HL-60/S4 (cell line): ENCODE measurements around the gene DDI2.
"Not testable (repeated sequence)": the region's sequence is repeated elsewhere in the genome, so short reads cannot be mapped to it uniquely, and the experiment has no call there.

Source experiments
- in situ Hi-C: fragments of 300-500 bp; cut with MboI; formaldehyde crosslinking; loops from 2 replicates; pipeline ENCODE4 v1.14.3; 2022; ENCODE audit warnings: low sequenced_read_pairs

The DDI2 gene

GRCh38 chr1:15676688-15677661 lies 59.7 kb downstream of the DDI2 start:
- in situ Hi-C loops = no loop called here

DNA sequence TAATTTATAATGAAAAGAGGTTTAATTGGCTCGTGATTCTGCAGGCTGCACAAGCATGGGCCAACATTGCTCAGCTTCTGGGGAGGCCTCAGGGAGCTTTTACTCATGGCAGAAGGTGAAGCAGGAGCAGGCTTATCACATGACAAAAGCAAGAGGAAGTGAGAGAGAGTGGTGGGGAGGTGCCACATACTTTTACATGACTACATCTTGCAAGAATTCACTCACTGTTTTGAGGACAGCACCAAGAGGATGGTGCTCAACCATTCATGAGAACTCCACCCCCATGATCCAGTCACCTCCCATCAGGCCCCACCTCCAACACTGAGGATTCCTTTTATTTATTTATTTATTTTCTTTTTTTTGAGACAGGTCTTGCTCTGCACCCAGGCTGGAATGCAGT lies 61.3 kb downstream of the DDI2 start:
- in situ Hi-C loops = no loop called here

GRCh38 chr1:15680131-15680530 lies 62.9 kb downstream of the DDI2 start:
- in situ Hi-C loops = no loop called here

DNA sequence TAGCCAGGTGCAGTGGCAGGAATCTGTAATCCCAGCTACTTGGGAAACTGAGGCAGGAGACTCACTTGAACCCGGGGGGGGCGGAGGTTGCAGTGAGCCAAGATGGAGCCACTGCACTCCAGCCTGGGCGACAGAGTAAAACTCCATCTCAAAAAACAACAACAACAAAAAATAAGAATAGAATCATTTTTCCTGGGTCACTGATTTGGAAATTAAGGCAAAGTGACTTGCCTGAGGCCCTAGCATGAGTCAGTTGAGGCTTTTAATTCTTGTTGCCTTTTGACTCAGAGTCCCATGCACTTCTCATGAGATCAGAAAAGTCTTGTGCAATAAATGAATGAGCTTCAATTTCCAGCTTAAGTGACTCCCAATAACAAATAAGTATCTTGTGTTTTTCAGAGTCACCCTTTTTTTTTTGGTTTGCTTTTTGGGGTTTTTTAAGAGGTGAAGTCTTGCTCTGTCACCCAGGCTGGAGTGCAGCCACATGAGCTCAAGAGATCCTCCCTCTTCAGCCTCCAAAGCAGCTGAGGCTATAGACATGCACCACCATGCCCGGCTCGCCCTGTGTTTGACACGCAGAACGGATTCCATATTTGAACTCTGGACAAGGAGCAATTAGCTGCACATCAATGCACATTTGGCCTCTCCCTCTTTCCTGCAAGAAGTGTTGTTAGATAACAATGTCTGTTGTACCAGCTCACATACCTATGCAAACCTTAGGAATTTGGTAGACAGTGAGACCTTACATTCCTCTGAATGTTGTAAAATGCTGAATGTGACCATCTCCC lies 63.5 kb downstream of the DDI2 start:
- in situ Hi-C loops = no loop called here

GRCh38 chr1:15681349-15682292 lies 64.4 kb downstream of the DDI2 start:
- in situ Hi-C loops = no loop called here

DNA sequence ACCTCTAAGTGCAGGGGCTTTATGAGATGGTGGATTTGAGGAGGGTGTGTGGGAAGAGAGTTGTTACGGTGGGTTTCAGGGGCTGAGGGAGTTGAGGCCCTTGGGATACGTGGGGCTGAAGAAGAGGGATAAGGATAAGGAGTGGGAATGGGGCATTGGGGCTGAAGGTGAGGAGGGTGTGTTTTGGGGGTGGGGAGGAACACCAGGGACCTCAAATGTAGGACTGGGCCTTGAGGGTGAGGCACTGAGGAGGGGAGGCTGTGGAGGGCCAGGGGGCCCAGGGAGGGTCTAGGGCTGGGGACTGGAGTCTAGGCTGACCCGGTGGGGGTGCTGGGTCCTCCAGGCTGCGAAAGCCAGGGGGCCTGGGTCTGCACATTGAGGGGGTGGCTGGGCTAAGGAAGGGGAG lies 65.7 kb downstream of the DDI2 start:
- in situ Hi-C loops = no loop called here

- in situ Hi-C loops = no loop called here
Observed at GRCh38 chr1:15683345-15684039, 66.2 kb downstream of the DDI2 start.

DNA sequence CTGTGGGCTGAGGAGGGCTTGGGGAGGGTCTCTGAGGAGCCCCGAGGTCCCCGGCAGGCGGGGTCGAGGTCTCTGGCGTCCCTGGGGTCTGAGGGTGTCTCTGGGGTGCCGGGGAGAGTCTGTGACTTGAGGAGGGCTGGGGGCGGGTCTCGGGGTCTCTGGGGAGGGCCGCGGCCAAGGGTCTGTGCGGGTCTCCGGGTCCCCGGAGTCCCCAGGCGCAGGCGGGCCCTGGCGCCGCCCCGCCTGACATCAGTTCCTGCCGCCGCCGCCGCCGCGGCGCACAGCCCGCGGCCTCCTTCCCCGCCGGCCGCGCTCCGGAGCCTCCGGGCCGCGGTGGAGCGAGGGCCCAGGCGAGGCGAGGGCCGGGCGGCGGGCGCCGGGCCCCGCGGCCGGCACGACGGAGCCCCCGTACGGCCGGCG lies 66.8 kb downstream of the DDI2 start, which contains the start of gene PLEKHM2:
TSS of gene PLEKHM2 (plus strand) at position 279 of the 420 bp plus-strand sequence. CDS start 239 bp downstream, outside the sequence.
- in situ Hi-C loops = no loop called here

- in situ Hi-C loops = no loop called here
Observed at GRCh38 chr1:15684468-15685291, 67.4 kb downstream of the DDI2 start.

DNA sequence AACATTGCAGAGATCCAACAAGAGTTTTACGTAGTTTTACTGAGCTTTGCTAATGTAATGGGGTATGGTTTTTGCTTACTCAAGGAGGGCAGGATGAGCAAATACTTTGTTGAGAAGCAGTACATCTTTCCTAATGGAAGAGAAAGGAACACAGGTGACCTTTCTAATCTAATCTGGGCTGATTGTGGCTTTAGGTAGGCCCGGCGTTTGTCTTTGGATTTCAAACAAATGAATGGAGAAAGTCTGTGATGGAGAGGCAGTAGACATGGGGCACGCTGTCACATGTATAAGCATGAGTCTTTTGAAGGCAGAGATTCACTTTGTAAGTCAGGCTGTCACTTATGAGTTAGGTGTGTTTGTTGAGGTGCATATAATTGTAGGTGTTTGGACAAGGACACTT lies 68.6 kb downstream of the DDI2 start:
- in situ Hi-C loops = no loop called here

- in situ Hi-C loops = no loop called here
Observed at GRCh38 chr1:15687446-15687845, 70.2 kb downstream of the DDI2 start.

DNA sequence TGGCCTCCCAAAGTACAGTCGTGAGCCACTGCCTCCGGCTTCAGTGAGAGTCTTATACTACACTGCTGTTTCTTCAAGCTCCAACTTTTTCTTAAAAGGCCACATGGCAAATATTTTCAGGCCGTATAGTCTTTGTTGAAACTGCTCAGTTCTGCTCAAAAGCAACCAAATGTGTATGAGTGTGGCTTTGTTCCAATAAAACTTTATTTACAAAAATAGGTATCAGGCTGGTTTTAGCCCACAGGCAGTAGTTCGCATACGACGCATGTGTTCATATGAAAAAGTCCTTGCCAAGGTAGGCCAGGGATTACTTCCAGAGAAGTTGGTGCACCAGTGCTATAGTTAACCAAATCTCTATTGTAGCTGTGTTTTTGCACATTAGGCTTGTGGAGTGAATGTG lies 73.1 kb downstream of the DDI2 start:
- in situ Hi-C loops = no loop called here

DNA sequence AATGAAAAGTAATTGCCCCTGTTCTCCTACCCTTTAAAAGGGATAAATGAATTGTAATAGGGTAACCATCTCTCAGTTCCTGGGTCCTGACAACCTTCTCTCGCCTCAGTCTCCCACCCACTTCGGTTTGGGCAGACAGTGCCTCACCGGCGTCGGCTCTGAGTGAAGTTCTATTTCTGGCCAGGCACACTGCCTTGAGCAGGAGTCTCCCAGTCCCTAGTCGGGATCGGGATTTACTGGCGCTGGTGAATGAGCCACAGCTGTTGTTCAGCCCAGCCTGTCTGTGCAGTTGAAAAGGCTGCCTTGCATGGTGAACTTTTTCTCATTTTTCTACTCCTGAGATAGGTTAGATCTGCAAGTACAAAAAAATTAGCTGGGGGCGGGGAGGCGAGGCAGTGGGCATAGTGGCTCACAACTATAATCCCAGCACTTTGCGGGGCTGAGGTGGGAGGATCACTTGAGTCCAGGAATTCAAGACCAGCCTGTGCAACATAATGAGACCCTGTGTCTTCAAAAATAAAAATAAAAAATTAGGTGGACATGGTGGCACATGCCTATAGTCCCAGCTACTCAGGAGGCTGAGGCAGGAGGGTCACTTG lies 74.3 kb downstream of the DDI2 start:
- in situ Hi-C loops = no loop called here

DNA sequence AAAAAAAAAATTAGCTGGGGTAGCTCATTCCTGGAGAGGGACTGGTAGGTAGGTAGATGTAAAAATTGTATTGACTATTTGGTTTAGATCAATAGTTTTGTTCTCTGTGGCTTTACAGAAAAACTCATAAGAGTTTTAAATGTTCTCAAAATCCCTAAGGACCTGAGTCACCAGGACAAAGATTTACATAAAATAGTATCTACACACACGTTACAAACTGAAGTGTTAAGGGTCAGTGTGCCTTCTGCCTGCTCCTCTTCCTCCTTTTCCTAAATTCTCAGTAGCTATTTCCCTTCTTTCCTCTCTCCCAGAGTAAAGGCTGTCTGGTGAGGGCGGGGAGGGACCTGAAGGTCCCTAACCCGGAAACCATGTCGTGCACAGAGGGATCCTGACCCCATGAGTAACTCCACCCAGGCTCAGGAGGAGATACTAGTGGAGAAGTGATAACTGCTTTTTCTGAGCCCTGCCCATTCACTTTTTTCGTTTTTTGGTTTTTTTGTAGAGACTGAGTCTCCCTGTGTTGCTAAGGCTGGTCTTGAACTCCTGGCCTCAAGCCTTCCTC lies 74.9 kb downstream of the DDI2 start:
- in situ Hi-C loops = no loop called here

- in situ Hi-C loops = no loop called here
Observed at GRCh38 chr1:15693371-15693770, 76.1 kb downstream of the DDI2 start.

DNA sequence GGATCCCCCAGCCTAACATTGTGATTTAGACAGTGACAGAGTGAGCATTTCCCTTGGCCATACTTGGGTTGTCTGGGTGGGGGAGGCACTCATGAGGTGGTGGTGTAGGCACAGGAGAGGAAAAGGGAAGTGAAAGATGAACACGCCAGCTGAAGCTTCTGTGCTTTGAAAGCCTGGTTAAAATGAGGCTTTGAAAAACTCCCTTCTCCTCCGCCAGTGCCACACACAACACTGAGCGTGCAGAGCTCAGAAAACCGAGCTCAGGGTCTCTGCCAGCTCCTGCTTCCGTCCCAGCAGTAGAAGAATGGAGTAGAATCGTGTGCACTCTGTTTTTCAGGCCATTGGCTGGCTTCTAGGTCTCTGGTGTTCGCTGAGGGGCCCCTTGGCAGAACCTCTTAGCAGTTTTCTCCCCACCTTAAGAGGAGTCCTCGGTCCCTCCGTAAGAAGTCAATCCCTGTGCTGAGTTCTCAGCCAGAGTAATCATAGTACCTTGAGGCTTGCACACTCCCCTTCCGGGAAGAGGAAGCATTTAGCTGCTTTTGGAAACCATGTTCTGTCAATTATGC lies 79.8 kb downstream of the DDI2 start:
- in situ Hi-C loops = no loop called here

- in situ Hi-C loops = no loop called here
Observed at GRCh38 chr1:15698201-15698600, 80.9 kb downstream of the DDI2 start.

DNA sequence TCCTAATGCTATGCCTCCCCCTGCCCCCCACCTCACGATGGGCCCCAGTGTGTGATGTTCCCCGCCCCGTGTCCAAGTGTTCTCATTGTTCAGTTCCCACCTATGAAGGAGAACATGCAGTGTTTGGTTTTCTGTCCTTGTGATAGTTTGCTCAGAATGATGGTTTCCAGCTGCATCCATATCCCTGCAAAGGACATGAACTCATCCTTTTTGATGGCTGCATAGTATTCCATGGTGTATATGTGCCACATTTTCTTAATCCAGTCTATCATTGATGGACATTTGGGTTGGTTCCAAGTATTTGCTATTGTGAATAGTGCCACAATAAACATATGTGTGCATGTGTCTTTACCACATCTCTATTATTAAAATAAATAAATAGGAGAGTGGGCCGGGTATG lies 82.1 kb downstream of the DDI2 start:
- in situ Hi-C loops = not testable (repeated sequence)
